A549 (cell line): ENCODE measurements around the gene NR2C2. TPM values are rescaled to one million over a fixed set of nuclear protein-coding genes. Genes with fewer than 3 reads are reported as not detected.
A peak's percentile ranks its signal among the peaks of the same experiment; 100 is the strongest.

ENCODE experiments used
- ATAC-seq, 2 experiments: fragments of 200-7000 bp in 1 of 2; fragments of >200 bp in 1 of 2; cut with Nextera tagmentation in 1 of 2; cut with Tn5 transposase in 1 of 2; 3 replicates each; pipeline versions ENCODE4 v1.8.0 to v1.9.1; 2018 to 2020; ENCODE audit warnings: mild to moderate bottlenecking in 1 of 2, moderate library complexity in 1 of 2
- CTCF ChIA-PET: fragments of 300-600 bp; sonication (Branson Sonifier 250); formaldehyde crosslinking; extraction: SDS; loops from one replicate; lab custom pipeline; 2021; ENCODE audit warnings: antibody characterized with exemption, inconsistent platforms; lab: Yijun Ruan, JAX
- POLR2A ChIA-PET: fragments of 350-600 bp; formaldehyde crosslinking; extraction: SDS; loops from one replicate; lab custom pipeline; 2021; ENCODE audit warnings: antibody characterized with exemption, inconsistent platforms; lab: Yijun Ruan, JAX
- DNase-seq, 2 experiments: peaks; one replicate each; pipeline versions ENCODE4 v3.0.0 to v3.0.0-alpha.2; 2011 to 2016; ENCODE audit warnings: low read depth in 1 of 2, low spot score in 1 of 2
- FAIRE-seq: peaks from 2 replicates; lab custom pipeline; 2011; peaks lifted over from hg19 to GRCh38; lab: Jason Lieb, UNC
- H3K27ac ChIP-seq, 2 experiments: fragments of >200 bp; sonication (Bioruptor Twin); formaldehyde crosslinking; 3 replicates each; pipeline ENCODE4 v1.5.1; 2016 to 2017
- H3K4me1 ChIP-seq: fragments of >200 bp; sonication (Bioruptor Twin); formaldehyde crosslinking; 3 replicates; pipeline ENCODE4 v1.6.1; 2016
- H3K4me2 ChIP-seq: fragments of >200 bp; sonication (Bioruptor Twin); formaldehyde crosslinking; 3 replicates; pipeline ENCODE4 v1.6.1; 2016
- H3K4me3 ChIP-seq: fragments of >200 bp; sonication (Bioruptor Twin); formaldehyde crosslinking; 3 replicates; pipeline ENCODE4 v1.5.1; 2016
- H3K9me3 ChIP-seq: fragments of >200 bp; sonication (Bioruptor Twin); formaldehyde crosslinking; 3 replicates; pipeline ENCODE4 v1.6.1; 2016
- BHLHE40 ChIP-seq: IDR thresholded peaks from 2 replicates; pipeline ENCODE4 v1.6.1; 2012; ENCODE audit warnings: low read depth, low read length, inconsistent platforms
- CBX8 ChIP-seq: fragments of 200-600 bp; sonication (generic); IDR thresholded peaks from 2 replicates; pipeline ENCODE4 v1.6.1; 2016
- CEBPB ChIP-seq, 2 experiments: fragments of >200 bp in 1 of 2; sonication (Bioruptor Twin) in 1 of 2; formaldehyde crosslinking in 1 of 2; IDR thresholded peaks; 2 replicates each; pipeline ENCODE4 v1.6.1; 2012 to 2016
- CHD4 ChIP-seq: fragments of 200-600 bp; sonication (generic); IDR thresholded peaks from 2 replicates; pipeline ENCODE4 v1.6.1; 2016; ENCODE audit warnings: antibody characterized with exemption, mild to moderate bottlenecking, borderline replicate concordance
- EHMT2 ChIP-seq: fragments of 200-600 bp; sonication (generic); IDR thresholded peaks from 2 replicates; pipeline ENCODE4 v1.6.1; 2016; ENCODE audit warnings: antibody characterized with exemption, low read depth, mild to moderate bottlenecking, moderate library complexity
- ESRRA ChIP-seq: fragments of 150-350 bp; IDR thresholded peaks from 2 replicates; pipeline ENCODE4 v1.6.1; 2014; ENCODE audit warnings: mild to moderate bottlenecking, low read length, borderline replicate concordance
- FOSB ChIP-seq: fragments of 250-450 bp; sonication (Bioruptor Pico); IDR thresholded peaks from 2 replicates; pipeline ENCODE4 v1.5.0; 2020; ENCODE audit warnings: mild to moderate bottlenecking, moderate library complexity
- GATA3 ChIP-seq: IDR thresholded peaks from 2 replicates; pipeline ENCODE4 v1.6.1; 2012; ENCODE audit warnings: borderline replicate concordance
- HEYL ChIP-seq: fragments of 250-450 bp; sonication (Bioruptor Pico); IDR thresholded peaks from 2 replicates; pipeline ENCODE4 v1.8.0; 2021; ENCODE audit warnings: mild to moderate bottlenecking, moderate library complexity
- HMGXB4 ChIP-seq: fragments of 250-450 bp; sonication (Bioruptor Pico); IDR thresholded peaks from 2 replicates; pipeline ENCODE4 v1.5.0; 2021; ENCODE audit warnings: mild to moderate bottlenecking, moderate library complexity, borderline replicate concordance
- KDM1A ChIP-seq: fragments of 200-600 bp; sonication (generic); IDR thresholded peaks from 2 replicates; pipeline ENCODE4 v1.6.1; 2016; ENCODE audit warnings: low read depth, mild to moderate bottlenecking
- MYC ChIP-seq: IDR thresholded peaks from 2 replicates; pipeline ENCODE4 v1.6.1; 2012; ENCODE audit warnings: mild to moderate bottlenecking, inconsistent platforms, low read length, improper control_type of control experiment, borderline replicate concordance
- NPAS2 ChIP-seq: fragments of 250-450 bp; sonication (Bioruptor Pico); IDR thresholded peaks from 2 replicates; pipeline ENCODE4 v1.8.0; 2022; ENCODE audit warnings: mild to moderate bottlenecking, moderate library complexity, borderline replicate concordance
- NR3C1 ChIP-seq: fragments of >200 bp; sonication (Bioruptor Twin); formaldehyde crosslinking; IDR thresholded peaks from 3 replicates; pipeline ENCODE4 v1.6.1; 2017
- RAD21 ChIP-seq, 2 experiments: fragments of >200 bp in 1 of 2; sonication (Bioruptor Twin) in 1 of 2; formaldehyde crosslinking in 1 of 2; IDR thresholded peaks in 1 of 2; conservative IDR thresholded peaks in 1 of 2; 2 replicates in 1 of 2; 3 replicates in 1 of 2; pipeline ENCODE4 v1.6.1; 2012 to 2018; ENCODE audit warnings: inconsistent platforms in 1 of 2
- RARB ChIP-seq: fragments of 250-450 bp; sonication (Bioruptor Pico); IDR thresholded peaks from 2 replicates; pipeline ENCODE4 v1.8.0; 2021; ENCODE audit warnings: mild to moderate bottlenecking, moderate library complexity
- RFX5 ChIP-seq: fragments of 450-650 bp; IDR thresholded peaks from 2 replicates; pipeline ENCODE4 v1.7.1; 2014; ENCODE audit warnings: antibody characterized with exemption, mild to moderate bottlenecking, moderate library complexity
- SMC3 ChIP-seq: fragments of >200 bp; sonication (Bioruptor Twin); formaldehyde crosslinking; IDR thresholded peaks from 3 replicates; pipeline ENCODE4 v1.6.1; 2018; ENCODE audit warnings: inconsistent platforms
- SREBF2 ChIP-seq: fragments of 450-650 bp; IDR thresholded peaks from 2 replicates; pipeline ENCODE4 v1.6.1; 2014; ENCODE audit warnings: mild to moderate bottlenecking, moderate library complexity
- TFCP2L1 ChIP-seq: fragments of 250-450 bp; sonication (Bioruptor Pico); IDR thresholded peaks from 2 replicates; pipeline ENCODE4 v1.5.0; 2021; ENCODE audit warnings: mild to moderate bottlenecking
- ZNF302 ChIP-seq: fragments of 250-450 bp; sonication (Bioruptor Pico); IDR thresholded peaks from 2 replicates; pipeline ENCODE4 v1.9.0; 2021; ENCODE audit warnings: inconsistent platforms, mild to moderate bottlenecking, moderate library complexity
- WGBS: methylation state at CpG from one replicate; pipeline ENCODE4 v1.1.6; 2017; ENCODE audit errors: missing lambda C conversion rate; 5-methylcytosine and 5-hydroxymethylcytosine counted together
- polyA plus RNA-seq, 4 experiments: library from polyadenylated mRNA; depleted of rRNA in 3 of 4; stranded (reverse); fragments of >200 nt; fragmentation: RNase III in 1 of 4; extraction: RNeasy Plus Mini Kit Qiagen cat#74134 plus additional on column Dnase treatment in 1 of 4; gene quantifications; 2 replicates in 3 of 4; 3 replicates in 1 of 4; pipeline ENCODE4 v1.2.3, GENCODE V29; 2011 to 2017
- TF ChIP-seq, protein P1 (sequence below): fragments of 450-650 bp; IDR thresholded peaks from 2 replicates; pipeline ENCODE4 v1.6.1; 2014; ENCODE audit warnings: antibody characterized with exemption

The NR2C2 gene
- polyA plus RNA-seq, 2 of the 4 experiments (the other 2 are of a cell fraction): 14.6 to 20.2 TPM

DNA sequence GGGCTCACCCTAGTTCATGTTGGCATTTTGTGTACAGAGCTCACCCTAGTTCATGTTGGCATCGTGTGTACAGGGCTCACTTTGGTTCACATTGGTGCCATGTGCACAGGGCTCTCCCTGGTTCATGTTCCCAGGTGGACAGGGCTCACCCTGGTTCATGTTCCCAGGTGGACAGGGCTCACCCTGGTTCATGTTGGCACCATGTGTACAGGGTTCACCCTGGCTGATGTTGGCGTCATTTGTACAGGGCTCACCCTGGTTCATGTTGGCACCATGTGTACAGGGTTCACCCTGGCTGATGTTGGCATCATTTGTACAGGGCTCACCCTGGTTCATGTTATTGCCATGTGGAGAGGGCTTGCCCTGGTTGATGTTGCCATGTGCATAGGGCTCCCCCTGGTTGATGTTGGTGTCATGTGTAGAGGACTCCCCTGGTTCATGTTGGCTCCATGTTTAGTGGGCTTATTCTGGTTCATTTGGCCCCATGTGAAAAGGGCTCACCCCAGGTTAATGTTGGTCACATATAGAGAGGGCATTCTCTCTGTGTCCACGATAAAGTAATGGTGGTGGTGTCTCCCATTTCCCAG, 31.7 kb upstream of the NR2C2 start:
- DNase-seq (peak in 1 of 2 experiments; percentile 20), ATAC-seq (peak in 1 of 2 experiments; percentile 56; a peak in 3 of 6 replicates), FAIRE-seq (no peak)
- H3K4me3 ChIP-seq: no peak overlapping the region
- 6% methylated on average over 1 of the region's 3 CpGs for WGBS
- no peak overlapping the region for H3K27ac ChIP-seq
- no peak overlapping the region for H3K4me2 ChIP-seq
- ChIA-PET CTCF (interaction anchor here (0.6 to 2.1 kb wide), 7 partner anchors 9 to 243 kb away, joined by 3 to 10 read pairs (median 4); no protein-coding TSS in a partner anchor), POLR2A (no interaction called here)
- no peaks in the 10 kb centered on the region for H3K9me3 ChIP-seq
- no peaks in the 10 kb centered on the region for H3K4me1 ChIP-seq
- peak in 1 of 2 experiments; percentile 46; a peak in 1 of 5 replicates for TF ChIP-seq RAD21 (conservative IDR thresholded peaks at IDR 0.05 in 1 of 2, IDR thresholded peaks at IDR 0.05 in 1 of 2)
- TF ChIP-seq ESRRA: no peak
- no peak for TF ChIP-seq CBX8
- TF ChIP-seq, protein P1, sequence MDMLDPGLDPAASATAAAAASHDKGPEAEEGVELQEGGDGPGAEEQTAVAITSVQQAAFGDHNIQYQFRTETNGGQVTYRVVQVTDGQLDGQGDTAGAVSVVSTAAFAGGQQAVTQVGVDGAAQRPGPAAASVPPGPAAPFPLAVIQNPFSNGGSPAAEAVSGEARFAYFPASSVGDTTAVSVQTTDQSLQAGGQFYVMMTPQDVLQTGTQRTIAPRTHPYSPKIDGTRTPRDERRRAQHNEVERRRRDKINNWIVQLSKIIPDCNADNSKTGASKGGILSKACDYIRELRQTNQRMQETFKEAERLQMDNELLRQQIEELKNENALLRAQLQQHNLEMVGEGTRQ: no peak
- TF ChIP-seq CEBPB (IDR thresholded peaks at IDR 0.05): no peak
- no peak for TF ChIP-seq MYC
- no peak for TF ChIP-seq NR3C1
- peak; percentile 25; the same call in 1 of the 3 replicates for TF ChIP-seq SMC3
- no peak for TF ChIP-seq HEYL

DNA sequence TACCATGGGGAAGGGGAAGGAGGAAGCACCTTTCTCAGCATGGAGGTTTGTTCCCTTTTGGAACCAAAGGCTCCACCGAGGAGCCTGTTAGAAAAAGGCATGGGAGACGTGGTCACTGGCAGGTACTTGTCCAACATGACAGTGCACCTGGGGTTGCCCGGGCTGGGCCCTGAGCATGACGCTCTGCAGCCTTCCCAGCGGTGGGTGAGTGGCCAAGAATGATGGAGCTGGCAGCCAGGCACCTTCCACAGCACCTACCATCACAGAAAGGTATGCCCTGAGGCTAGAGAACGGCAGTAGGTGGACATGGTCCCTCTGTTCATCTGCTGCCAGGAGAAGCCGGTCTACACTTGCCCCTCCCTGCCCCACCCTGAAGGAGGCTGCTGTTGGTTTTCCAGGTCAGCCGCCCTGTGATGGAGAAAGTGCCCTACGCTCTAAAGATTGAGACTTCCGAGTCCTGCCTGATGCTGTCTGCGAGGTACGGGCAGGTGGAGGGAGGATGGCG, 29.0 kb upstream of the NR2C2 start:
- no peak overlapping the region for H3K4me2 ChIP-seq
- ChIA-PET POLR2A (no interaction called here), CTCF (interaction anchor here (1.0 to 10.2 kb wide), 6 partner anchors 56 to 408 kb away, joined by 3 to 160 read pairs (median 34); partner anchors contain the start of genes C3orf20 and CCDC174)
- H3K4me1 ChIP-seq: no peaks in the 10 kb centered on the region
- TF ChIP-seq EHMT2: no peak
- TF ChIP-seq HMGXB4 (CRISPR knock-in tag): no peak
- no peak for TF ChIP-seq RARB (CRISPR knock-in tag)
- no peak for TF ChIP-seq FOSB (CRISPR knock-in tag)
- TF ChIP-seq KDM1A: no peak
- no peak for TF ChIP-seq ESRRA
- TF ChIP-seq BHLHE40: no peak
- TF ChIP-seq GATA3: no peak
- TF ChIP-seq CHD4: no peak
- no peak for TF ChIP-seq SREBF2
- no peak for TF ChIP-seq NPAS2 (CRISPR knock-in tag)
- TF ChIP-seq ZNF302 (CRISPR knock-in tag): no peak
- no peak for TF ChIP-seq RFX5
- TF ChIP-seq TFCP2L1 (CRISPR knock-in tag): no peak
- H3K27ac ChIP-seq: no peak overlapping the region
- DNase-seq (no peak), ATAC-seq (no peak), FAIRE-seq (no peak)
- WGBS: 48% methylated on average over 12 of the region's 13 CpGs
- no peak overlapping the region for H3K4me3 ChIP-seq
- H3K9me3 ChIP-seq: no peaks in the 10 kb centered on the region
